ENCODE results near the gene SLC27A5.
A peak's percentile ranks its signal among the peaks of the same experiment; 100 is the strongest.
"Not testable (repeated sequence)": the region's sequence is repeated elsewhere in the genome, so short reads cannot be mapped to it uniquely, and the experiment has no call there.

SLC27A5 gene

DNA sequence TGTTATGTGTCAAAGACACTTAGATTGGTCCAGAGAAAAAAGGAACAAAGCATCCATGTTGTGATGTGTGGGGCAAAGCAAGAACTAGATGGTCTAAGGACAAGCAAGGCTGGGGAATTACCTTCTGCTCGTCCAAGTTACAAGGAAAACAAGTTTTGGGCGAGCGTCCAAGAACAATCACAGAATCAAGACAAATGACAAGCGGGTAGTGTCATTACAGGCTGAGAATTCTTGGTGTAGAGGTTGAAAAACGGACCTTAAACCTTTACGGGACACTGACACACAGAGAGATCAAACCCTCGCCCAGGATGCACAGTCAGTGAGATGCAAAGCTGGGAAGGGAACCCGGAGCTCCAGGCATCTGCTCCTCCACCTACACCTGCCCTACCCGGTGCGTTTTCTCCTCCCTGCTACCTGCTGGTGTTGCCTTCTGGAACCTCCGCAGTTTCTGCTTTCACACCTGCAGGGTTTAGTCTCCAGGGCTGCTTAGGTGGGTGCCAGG is 60.9 kb downstream of the SLC27A5 start:
- H3K27me3 Mint-ChIP-seq: peaks cover 34% of the 10 kb centered on the region
- peak; percentile 26 for ATAC-seq
- DNase-seq: no peak
- peaks cover 37% of the 10 kb centered on the region for H3K4me1 Mint-ChIP-seq
- H3K27ac Mint-ChIP-seq: no peak overlapping the region
- peak overlapping the region; percentile 95 to 96 for H3K4me3 Mint-ChIP-seq
- H3K9me3 Mint-ChIP-seq: peaks cover 24 to 27% of the 10 kb centered on the region in 2 donors

GRCh38 chr19:58449980-58450379 is 61.8 kb downstream of the SLC27A5 start:
- H3K9me3 Mint-ChIP-seq: peaks cover 24 to 27% of the 10 kb centered on the region in 2 donors
- peak overlapping the region in 1 of 2 donors; percentile 95 for H3K4me3 Mint-ChIP-seq
- H3K4me1 Mint-ChIP-seq: peaks cover 37% of the 10 kb centered on the region
- not testable (repeated sequence) for ATAC-seq, DNase-seq, H3K27ac Mint-ChIP-seq
- H3K27me3 Mint-ChIP-seq: peaks cover 34% of the 10 kb centered on the region

GRCh38 chr19:58448860-58449259 is 62.9 kb downstream of the SLC27A5 start:
- not testable (repeated sequence) for H3K4me3 Mint-ChIP-seq, ATAC-seq, H3K27ac Mint-ChIP-seq, DNase-seq
- peaks cover 34% of the 10 kb centered on the region for H3K27me3 Mint-ChIP-seq
- H3K4me1 Mint-ChIP-seq: peaks cover 32% of the 10 kb centered on the region
- peaks cover 24 to 33% of the 10 kb centered on the region in 2 donors for H3K9me3 Mint-ChIP-seq
